ENCODE data around the gene DPP6.

DNA sequence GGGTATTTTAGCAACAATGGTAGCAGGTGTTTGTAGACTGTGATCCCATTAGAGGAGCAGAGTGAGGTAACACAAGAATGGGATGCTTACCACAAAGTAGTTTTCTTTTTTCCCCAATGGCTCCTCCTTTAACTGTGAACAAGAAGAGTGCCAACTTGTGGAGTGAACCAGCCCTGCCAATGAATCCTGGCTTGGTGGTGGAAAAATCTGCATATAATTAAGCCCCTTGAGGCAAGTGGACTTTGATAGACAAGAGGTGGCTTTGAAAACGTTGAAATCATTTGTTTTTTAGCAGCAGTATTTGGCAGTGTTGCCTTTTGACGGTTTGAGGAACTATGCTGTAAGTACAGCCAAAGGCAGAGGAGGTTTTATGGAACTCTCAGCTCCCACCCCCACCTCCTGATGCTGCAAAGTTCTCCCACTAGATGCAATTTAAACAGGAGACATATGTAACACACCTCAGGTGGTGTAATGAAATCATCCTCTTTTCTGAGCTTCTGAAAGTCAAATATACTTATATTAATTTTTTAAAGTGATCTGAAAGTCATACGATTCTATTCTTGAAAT lies 295.6 kb downstream of the DPP6 start:
- TF ChIP-seq CTCF (IDR thresholded peaks at IDR 0.05) (no peak), POLR2A (IDR thresholded peaks at IDR 0.05) (no peak)
